SU-DHL-6 (cell line): ENCODE data around the gene SCO1.

Experiments
- H2AFZ ChIP-seq: fragments of 200-600 bp; sonication (generic); 2 replicates; pipeline ENCODE4 v1.6.1; 2014; ENCODE audit warnings: low read depth, mild to moderate bottlenecking, moderate library complexity, mixed read lengths, antibody characterized with exemption, low read length; ENCODE audit not compliant: severe bottlenecking
- H3F3A ChIP-seq: fragments of 200-600 bp; shearing (Covaris generic); 2 replicates; pipeline ENCODE4 v1.6.0; 2016; ENCODE audit warnings: antibody characterized with exemption, mild to moderate bottlenecking; ENCODE audit not compliant: insufficient read depth
- H3K27ac ChIP-seq: fragments of 200-600 bp; sonication (generic); 2 replicates; pipeline ENCODE4 v1.5.1; 2016; ENCODE audit warnings: low read depth, mild to moderate bottlenecking, low read length, moderate library complexity, mixed read lengths
- H3K27me3 ChIP-seq: fragments of 200-600 bp; sonication (generic), shearing (Covaris generic); 2 replicates; pipeline ENCODE4 v1.6.0; 2014; ENCODE audit warnings: mild to moderate bottlenecking, low read length
- H3K36me3 ChIP-seq: fragments of 200-600 bp; sonication (generic); 2 replicates; pipeline ENCODE4 v1.6.1; 2014; ENCODE audit warnings: mild to moderate bottlenecking, low read length, mixed read lengths
- H3K4me2 ChIP-seq: fragments of 300-600, 200-600 bp; shearing (Covaris generic), sonication (generic); 2 replicates; pipeline ENCODE4 v1.6.0; 2014; ENCODE audit warnings: low read length, low read depth, mild to moderate bottlenecking; ENCODE audit not compliant: poor library complexity, severe bottlenecking
- H3K4me3 ChIP-seq: fragments of 200-600 bp; sonication (generic); 2 replicates; pipeline ENCODE4 v1.5.1; 2014; ENCODE audit warnings: antibody characterized with exemption, low read length, mild to moderate bottlenecking, mixed read lengths; ENCODE audit not compliant: insufficient read depth, poor library complexity, severe bottlenecking
- H3K79me2 ChIP-seq: fragments of 200-600 bp; sonication (generic); 2 replicates; pipeline ENCODE4 v1.6.1; 2014; ENCODE audit warnings: mild to moderate bottlenecking, low read length, moderate library complexity; ENCODE audit not compliant: insufficient read depth
- H3K9ac ChIP-seq: fragments of 200-600 bp; sonication (generic); 2 replicates; pipeline ENCODE4 v1.7.0; 2014; ENCODE audit warnings: mild to moderate bottlenecking, low read length
- H3K9me2 ChIP-seq: fragments of 200-600 bp; sonication (generic); replicated peaks from 2 replicates; pipeline ENCODE4 v1.6.1; 2014; ENCODE audit warnings: low read length; ENCODE audit not compliant: insufficient read depth
- H3K9me3 ChIP-seq: fragments of 200-600 bp; sonication (generic); 2 replicates; pipeline ENCODE4 v1.6.1; 2014; ENCODE audit warnings: low read length, mixed read lengths; ENCODE audit not compliant: insufficient read depth
- H4K20me1 ChIP-seq: fragments of 200-600 bp; sonication (generic); 2 replicates; pipeline ENCODE4 v1.6.1; 2014; ENCODE audit warnings: low read depth, mild to moderate bottlenecking, antibody characterized with exemption, low read length, moderate library complexity, mixed read lengths
- EZH2phosphoT487 ChIP-seq: fragments of 200-600 bp; sonication (generic), shearing (Covaris generic); conservative IDR thresholded peaks from 2 replicates; pipeline ENCODE4 v1.6.1; 2018; ENCODE audit warnings: mild to moderate bottlenecking, antibody characterized with exemption, low read length, moderate library complexity, mixed read lengths
- TF ChIP-seq, protein P1 (sequence below): fragments of 200-600 bp; sonication (generic); IDR thresholded peaks from one replicate; pipeline ENCODE4 v1.5.1; 2017; ENCODE audit warnings: antibody characterized with exemption, mild to moderate bottlenecking, low read length, moderate library complexity; ENCODE audit not compliant: insufficient read depth, poor library complexity, severe bottlenecking

SCO1 gene

DNA sequence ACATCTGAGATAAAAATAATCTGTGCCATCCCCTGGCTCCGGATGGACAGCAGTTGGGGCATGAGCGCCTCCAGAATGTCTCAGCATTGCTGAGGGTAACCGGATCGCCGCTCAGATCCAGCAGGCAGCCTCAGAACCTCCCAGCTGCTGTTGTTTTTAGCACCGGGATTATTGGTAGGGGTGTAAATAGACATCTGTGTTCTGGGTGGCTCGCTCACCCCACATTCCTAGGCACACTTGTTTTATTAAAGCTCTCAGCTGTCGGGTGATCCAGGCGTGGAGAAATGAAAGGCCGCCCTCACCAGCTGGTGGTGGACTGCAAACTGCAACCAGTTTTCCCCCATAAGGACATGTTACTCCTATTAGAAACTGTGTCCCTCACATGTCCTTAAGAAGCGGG, 72.4 kb downstream of the SCO1 start:
- H2AFZ ChIP-seq, result no peak overlapping the region
- no peaks in the 10 kb centered on the region for H4K20me1 ChIP-seq
- no peaks in the 10 kb centered on the region for H3K79me2 ChIP-seq
- no peaks in the 10 kb centered on the region for H3F3A ChIP-seq
- no peak overlapping the region for H3K9ac ChIP-seq
- H3K4me2 ChIP-seq, result no peak overlapping the region
- H3K4me3 ChIP-seq, result no peak overlapping the region
- no peaks in the 10 kb centered on the region for H3K9me3 ChIP-seq
- no peak overlapping the region for H3K27ac ChIP-seq
- H3K9me2 ChIP-seq, result no peaks in the 10 kb centered on the region
- H3K36me3 ChIP-seq, result no peaks in the 10 kb centered on the region
- TF ChIP-seq, protein P1, sequence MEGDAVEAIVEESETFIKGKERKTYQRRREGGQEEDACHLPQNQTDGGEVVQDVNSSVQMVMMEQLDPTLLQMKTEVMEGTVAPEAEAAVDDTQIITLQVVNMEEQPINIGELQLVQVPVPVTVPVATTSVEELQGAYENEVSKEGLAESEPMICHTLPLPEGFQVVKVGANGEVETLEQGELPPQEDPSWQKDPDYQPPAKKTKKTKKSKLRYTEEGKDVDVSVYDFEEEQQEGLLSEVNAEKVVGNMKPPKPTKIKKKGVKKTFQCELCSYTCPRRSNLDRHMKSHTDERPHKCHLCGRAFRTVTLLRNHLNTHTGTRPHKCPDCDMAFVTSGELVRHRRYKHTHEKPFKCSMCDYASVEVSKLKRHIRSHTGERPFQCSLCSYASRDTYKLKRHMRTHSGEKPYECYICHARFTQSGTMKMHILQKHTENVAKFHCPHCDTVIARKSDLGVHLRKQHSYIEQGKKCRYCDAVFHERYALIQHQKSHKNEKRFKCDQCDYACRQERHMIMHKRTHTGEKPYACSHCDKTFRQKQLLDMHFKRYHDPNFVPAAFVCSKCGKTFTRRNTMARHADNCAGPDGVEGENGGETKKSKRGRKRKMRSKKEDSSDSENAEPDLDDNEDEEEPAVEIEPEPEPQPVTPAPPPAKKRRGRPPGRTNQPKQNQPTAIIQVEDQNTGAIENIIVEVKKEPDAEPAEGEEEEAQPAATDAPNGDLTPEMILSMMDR, result no peak
- TF ChIP-seq EZH2phosphoT487, result no peak
- no peaks in the 10 kb centered on the region for H3K27me3 ChIP-seq

DNA sequence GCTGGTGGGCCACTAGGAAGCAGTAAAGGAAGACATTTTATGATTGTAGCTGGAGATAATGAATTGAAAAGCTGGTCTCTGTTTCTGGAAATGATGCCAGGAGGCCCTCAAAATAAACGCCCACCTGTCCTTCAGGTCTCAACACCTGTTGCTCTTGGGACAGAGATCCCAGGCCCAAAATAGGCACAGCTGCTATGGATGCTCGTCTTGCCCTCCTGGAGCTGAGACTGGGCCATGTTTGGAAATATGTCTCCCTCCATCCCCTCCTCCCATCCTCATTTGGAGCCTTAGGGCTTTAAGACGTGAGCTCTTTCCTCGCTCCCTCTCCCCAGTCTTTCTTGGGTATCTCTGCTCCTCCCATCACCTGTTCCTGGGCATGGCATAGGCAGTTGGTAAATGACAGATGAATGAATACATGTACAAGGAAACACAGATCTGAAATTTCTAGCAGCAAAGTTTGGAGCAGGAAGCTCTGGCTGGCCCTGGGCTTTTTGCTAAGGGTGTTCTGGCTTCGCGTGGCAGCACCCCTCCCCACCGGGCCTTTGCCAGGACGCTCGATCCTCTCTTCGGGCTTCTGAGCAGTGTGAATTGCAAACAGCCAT, 73.5 kb downstream of the SCO1 start:
- no peaks in the 10 kb centered on the region for H3K9me3 ChIP-seq
- H3K4me2 ChIP-seq, result no peak overlapping the region
- H3K4me3 ChIP-seq, result no peak overlapping the region
- no peaks in the 10 kb centered on the region for H3K27me3 ChIP-seq
- H2AFZ ChIP-seq, result no peak overlapping the region
- H3K9me2 ChIP-seq, result no peaks in the 10 kb centered on the region
- no peak for TF ChIP-seq EZH2phosphoT487
- TF ChIP-seq, protein P1, result no peak
- H3K36me3 ChIP-seq, result no peaks in the 10 kb centered on the region
- H3F3A ChIP-seq, result no peaks in the 10 kb centered on the region
- H3K79me2 ChIP-seq, result no peaks in the 10 kb centered on the region
- no peaks in the 10 kb centered on the region for H4K20me1 ChIP-seq
- H3K27ac ChIP-seq, result no peak overlapping the region
- no peak overlapping the region for H3K9ac ChIP-seq

GRCh38 chr17:10622617-10623485, 74.5 kb downstream of the SCO1 start:
- no peak overlapping the region for H3K4me2 ChIP-seq
- no peaks in the 10 kb centered on the region for H3K27me3 ChIP-seq
- H3K79me2 ChIP-seq, result no peaks in the 10 kb centered on the region
- H2AFZ ChIP-seq, result no peak overlapping the region
- no peak overlapping the region for H3K27ac ChIP-seq
- TF ChIP-seq, protein P1, result no peak
- no peak for TF ChIP-seq EZH2phosphoT487
- no peak overlapping the region for H3K9ac ChIP-seq
- H4K20me1 ChIP-seq, result no peaks in the 10 kb centered on the region
- no peaks in the 10 kb centered on the region for H3K36me3 ChIP-seq
- no peaks in the 10 kb centered on the region for H3F3A ChIP-seq
- H3K9me2 ChIP-seq, result no peaks in the 10 kb centered on the region
- H3K4me3 ChIP-seq, result no peak overlapping the region
- no peaks in the 10 kb centered on the region for H3K9me3 ChIP-seq
